ENCODE measurements around the gene ALK. TPM values are rescaled to one million over a fixed set of nuclear protein-coding genes. Genes with fewer than 3 reads are reported as not detected.

ALK gene
- total RNA-seq, 1 experiment from 2014 or later, result 14.7 TPM

DNA sequence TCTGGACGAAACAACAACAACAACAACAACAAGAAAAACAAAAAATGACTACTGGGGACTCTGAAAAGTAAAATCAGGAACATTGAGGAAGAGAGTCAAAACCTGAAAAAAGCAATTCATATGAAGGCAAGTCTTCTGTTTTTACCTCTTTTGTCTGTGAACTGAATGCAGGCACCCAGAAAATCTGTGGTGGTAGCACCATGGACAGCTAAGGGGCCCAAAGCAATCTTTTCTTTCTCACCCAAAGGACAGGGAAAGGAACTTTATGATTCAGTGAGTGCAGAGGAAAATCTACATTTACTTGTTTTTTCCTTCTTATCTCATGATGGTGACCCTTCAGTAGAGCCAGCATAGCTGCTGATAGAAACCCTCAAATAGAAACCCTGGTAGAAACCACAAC is 10.4 kb downstream of the ALK start:
- no peaks in the 10 kb centered on the region for H3K27me3 ChIP-seq (replicated peaks; ENCODE audit: insufficient read depth, low read depth, low read length, poor library complexity)
- TF ChIP-seq, protein P1, sequence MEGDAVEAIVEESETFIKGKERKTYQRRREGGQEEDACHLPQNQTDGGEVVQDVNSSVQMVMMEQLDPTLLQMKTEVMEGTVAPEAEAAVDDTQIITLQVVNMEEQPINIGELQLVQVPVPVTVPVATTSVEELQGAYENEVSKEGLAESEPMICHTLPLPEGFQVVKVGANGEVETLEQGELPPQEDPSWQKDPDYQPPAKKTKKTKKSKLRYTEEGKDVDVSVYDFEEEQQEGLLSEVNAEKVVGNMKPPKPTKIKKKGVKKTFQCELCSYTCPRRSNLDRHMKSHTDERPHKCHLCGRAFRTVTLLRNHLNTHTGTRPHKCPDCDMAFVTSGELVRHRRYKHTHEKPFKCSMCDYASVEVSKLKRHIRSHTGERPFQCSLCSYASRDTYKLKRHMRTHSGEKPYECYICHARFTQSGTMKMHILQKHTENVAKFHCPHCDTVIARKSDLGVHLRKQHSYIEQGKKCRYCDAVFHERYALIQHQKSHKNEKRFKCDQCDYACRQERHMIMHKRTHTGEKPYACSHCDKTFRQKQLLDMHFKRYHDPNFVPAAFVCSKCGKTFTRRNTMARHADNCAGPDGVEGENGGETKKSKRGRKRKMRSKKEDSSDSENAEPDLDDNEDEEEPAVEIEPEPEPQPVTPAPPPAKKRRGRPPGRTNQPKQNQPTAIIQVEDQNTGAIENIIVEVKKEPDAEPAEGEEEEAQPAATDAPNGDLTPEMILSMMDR (conservative IDR thresholded peaks at IDR 0.05; ENCODE audit: low read depth, low read length), result no peak
- TF ChIP-seq EZH2 (IDR thresholded peaks at IDR 0.05; ENCODE audit: borderline replicate concordance, low read depth, low read length, poor library complexity, severe bottlenecking), result no peak
- BruUV-seq (replicated peaks), result no TSS peak
- peaks cover 13% of the 10 kb centered on the region for H3K4me1 ChIP-seq (ENCODE audit: insufficient read depth, low read length, poor library complexity, severe bottlenecking)
- CTCF ChIA-PET, result no interaction called here
- no peak for DNase-seq (ENCODE audit: low spot score)
- no peaks in the 10 kb centered on the region for H3K36me3 ChIP-seq (ENCODE audit: insufficient read depth, low read length, poor library complexity, severe bottlenecking)
- H3K9me3 ChIP-seq (ENCODE audit: low read depth, low read length, poor library complexity, severe bottlenecking), result no peaks in the 10 kb centered on the region
- H3K27ac ChIP-seq (ENCODE audit: low read depth, low read length, poor library complexity, severe bottlenecking), result no peak overlapping the region
- intact Hi-C loops (cut with micrococcal nuclease; ENCODE audit: unreplicated experiment), result no loop called here
- POLR2A ChIA-PET (ENCODE audit: low non-redundant PET), result no interaction called here
- no peak overlapping the region for H3K4me3 ChIP-seq (ENCODE audit: low read depth, low read length, poor library complexity, severe bottlenecking)

GRCh38 chr2:29910465-29910864 is 10.9 kb downstream of the ALK start:
- H3K9me3 ChIP-seq (ENCODE audit: low read depth, low read length, poor library complexity, severe bottlenecking), result no peaks in the 10 kb centered on the region
- H3K4me1 ChIP-seq (ENCODE audit: insufficient read depth, low read length, poor library complexity, severe bottlenecking), result peaks cover 13% of the 10 kb centered on the region
- intact Hi-C loops (cut with micrococcal nuclease; ENCODE audit: unreplicated experiment), result no loop called here
- DNase-seq (ENCODE audit: low spot score), result no peak
- TF ChIP-seq, protein P1 (conservative IDR thresholded peaks at IDR 0.05; ENCODE audit: low read depth, low read length), result no peak
- no peak for TF ChIP-seq EZH2 (IDR thresholded peaks at IDR 0.05; ENCODE audit: borderline replicate concordance, low read depth, low read length, poor library complexity, severe bottlenecking)
- CTCF ChIA-PET, result no interaction called here
- BruUV-seq (replicated peaks), result no TSS peak
- no peak overlapping the region for H3K4me3 ChIP-seq (ENCODE audit: low read depth, low read length, poor library complexity, severe bottlenecking)
- no peaks in the 10 kb centered on the region for H3K36me3 ChIP-seq (ENCODE audit: insufficient read depth, low read length, poor library complexity, severe bottlenecking)
- H3K27me3 ChIP-seq (replicated peaks; ENCODE audit: insufficient read depth, low read depth, low read length, poor library complexity), result no peaks in the 10 kb centered on the region
- POLR2A ChIA-PET (ENCODE audit: low non-redundant PET), result no interaction called here
- no peak overlapping the region for H3K27ac ChIP-seq (ENCODE audit: low read depth, low read length, poor library complexity, severe bottlenecking)

DNA sequence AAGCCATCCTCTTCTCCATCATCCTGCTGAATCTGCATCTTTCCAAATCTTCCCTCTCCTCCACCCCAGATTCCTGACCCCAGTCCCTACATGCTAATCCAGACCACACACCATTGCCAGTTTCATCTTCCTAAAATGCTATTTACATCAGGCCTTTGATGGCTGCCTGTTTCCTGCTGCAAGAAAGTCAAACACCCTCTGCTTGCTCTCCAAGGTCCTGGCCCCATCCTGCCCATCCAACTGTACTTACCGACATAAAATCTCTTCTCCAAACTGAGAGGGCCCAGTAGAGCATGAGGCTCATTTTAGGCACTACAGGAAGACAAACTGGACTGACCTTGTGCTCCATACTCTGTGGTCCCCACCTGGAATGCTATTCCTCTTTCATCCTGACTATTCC is 19.0 kb downstream of the ALK start:
- DNase-seq (ENCODE audit: low spot score), result no peak
- TF ChIP-seq, protein P1 (conservative IDR thresholded peaks at IDR 0.05; ENCODE audit: low read depth, low read length), result no peak
- no peak for TF ChIP-seq EZH2 (IDR thresholded peaks at IDR 0.05; ENCODE audit: borderline replicate concordance, low read depth, low read length, poor library complexity, severe bottlenecking)
- no peaks in the 10 kb centered on the region for H3K36me3 ChIP-seq (ENCODE audit: insufficient read depth, low read length, poor library complexity, severe bottlenecking)
- CTCF ChIA-PET, result no interaction called here
- no TSS peak for BruUV-seq (replicated peaks)
- H3K4me1 ChIP-seq (ENCODE audit: insufficient read depth, low read length, poor library complexity, severe bottlenecking), result no peaks in the 10 kb centered on the region
- no peak overlapping the region for H3K4me3 ChIP-seq (ENCODE audit: low read depth, low read length, poor library complexity, severe bottlenecking)
- intact Hi-C loops (cut with micrococcal nuclease; ENCODE audit: unreplicated experiment), result no loop called here
- H3K27me3 ChIP-seq (replicated peaks; ENCODE audit: insufficient read depth, low read depth, low read length, poor library complexity), result no peaks in the 10 kb centered on the region
- H3K9me3 ChIP-seq (ENCODE audit: low read depth, low read length, poor library complexity, severe bottlenecking), result no peaks in the 10 kb centered on the region
- H3K27ac ChIP-seq (ENCODE audit: low read depth, low read length, poor library complexity, severe bottlenecking), result no peak overlapping the region
- POLR2A ChIA-PET (ENCODE audit: low non-redundant PET), result interaction anchor here (0.5 to 0.6 kb wide), 2 partner anchors 90 to 519 kb away, joined by 3 to 8 read pairs; no protein-coding TSS in a partner anchor

All from A673 (cell line).